Prostate gland (tissue), 2 donors: Measurements from ENCODE around the gene PSMD6. TPM values are rescaled to one million over a fixed set of nuclear protein-coding genes. Genes with fewer than 3 reads are reported as not detected.

Experiments
- DNase-seq: peaks from one replicate; pipeline ENCODE4 v3.0.0-alpha.2; 2019; ENCODE audit warnings: low spot score
- H3K27ac ChIP-seq, 2 donors: fragments of 200-600 bp; sonication (generic); 2 replicates each; pipeline ENCODE4 v1.5.1; 2017 to 2019
- H3K27me3 ChIP-seq: fragments of 200-600 bp; sonication (generic); replicated peaks from 2 replicates; pipeline ENCODE4 v1.5.1; 2019; ENCODE audit not compliant: insufficient read depth
- H3K36me3 ChIP-seq, 2 donors: fragments of 200-600 bp; sonication (generic); 1 replicate in 1 of 2; 2 replicates in 1 of 2; pipeline versions ENCODE4 v1.5.1 to v1.8.1; 2017 to 2019
- H3K4me1 ChIP-seq: fragments of 200-600 bp; sonication (generic); replicated peaks from 2 replicates; pipeline ENCODE4 v1.5.1; 2019
- H3K4me3 ChIP-seq, 2 donors: fragments of 200-600 bp; sonication (generic); 2 replicates each; pipeline ENCODE4 v1.5.1; 2017 to 2019
- H3K9me3 ChIP-seq: fragments of 200-600 bp; sonication (generic); 2 replicates; pipeline ENCODE4 v1.5.1; 2017
- POLR2A ChIP-seq: fragments of 450-650 bp; IDR thresholded peaks from one replicate; pipeline ENCODE4 v1.6.1; 2016; ENCODE audit warnings: antibody characterized with exemption, mild to moderate bottlenecking
- POLR2AphosphoS5 ChIP-seq: sonication (generic); formaldehyde crosslinking; IDR thresholded peaks from one replicate; pipeline ENCODE4 v1.6.1; 2017; ENCODE audit warnings: antibody characterized with exemption
- WGBS: methylation state at CpG from one replicate; pipeline ENCODE4 v1.1.5; 2018; 5-methylcytosine and 5-hydroxymethylcytosine counted together
- intact Hi-C: fragments of 100-400 bp; cut with DNase I; formaldehyde crosslinking; loops from one replicate; pipeline ENCODE4 v1.14.2; 2022
- total RNA-seq, 2 donors: library from RNA; depleted of rRNA; stranded (reverse); fragments of >200 nt; gene quantifications; one replicate each; pipeline ENCODE4 v1.1.0, GENCODE V29; 2016
- TF ChIP-seq, protein P1 (sequence below), 4 experiments: fragments of 200-600 bp in 2 of 4; fragments of 450-650 bp in 2 of 4; sonication (generic) in 2 of 4; IDR thresholded peaks; 1 replicate in 3 of 4; 2 replicates in 1 of 4; pipeline ENCODE4 v1.5.1; 2016 to 2019; ENCODE audit warnings: antibody characterized with exemption in 4 of 4, mild to moderate bottlenecking in 2 of 4, moderate library complexity in 2 of 4

The PSMD6 gene
- total RNA-seq, 2 donors from 2014 or later, result 56.4 to 67.9 TPM

DNA sequence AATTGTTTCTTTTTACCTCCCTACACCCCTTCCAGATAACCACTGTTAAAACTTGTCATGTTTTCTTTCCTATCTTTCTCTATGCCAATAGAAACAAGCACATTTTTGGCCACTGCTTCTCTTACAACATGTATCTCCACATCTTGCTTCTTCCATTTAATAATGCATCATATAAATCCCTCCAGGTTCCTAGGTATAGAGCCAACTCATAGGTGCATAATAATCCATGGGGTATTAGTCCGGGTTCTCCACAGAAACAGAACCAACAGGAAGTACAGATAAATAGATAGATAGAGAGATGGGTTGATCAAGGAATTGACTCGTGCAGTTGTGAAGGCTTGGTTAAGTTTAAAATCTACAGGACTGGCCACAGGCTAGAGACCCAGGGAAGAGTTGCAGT lies 41.5 kb upstream of the PSMD6 start:
- 96% methylated on average over 2 of the region's 2 CpGs for WGBS

DNA sequence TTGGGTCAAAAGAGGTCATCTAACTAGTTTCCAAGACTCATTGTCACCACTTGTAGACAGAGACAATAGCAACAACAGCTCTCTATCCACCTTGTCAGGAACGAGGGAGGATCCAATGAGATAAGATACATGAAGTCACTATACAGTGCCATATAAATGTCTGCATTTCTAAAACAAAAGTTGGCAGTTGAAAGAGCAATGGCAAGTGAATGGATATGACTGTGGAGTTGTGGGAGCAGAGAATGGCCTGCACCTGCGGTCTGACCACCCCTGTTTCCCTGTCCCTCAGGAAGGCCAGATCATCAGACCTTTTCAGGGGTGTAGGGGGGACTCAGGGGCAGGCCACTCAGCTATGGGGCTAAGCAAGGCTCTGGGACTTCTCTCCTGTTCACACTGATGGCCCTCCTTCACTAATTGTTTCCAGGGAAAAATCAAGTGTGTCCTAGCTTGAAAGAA lies 40.7 kb upstream of the PSMD6 start:
- whole genome bisulfite sequencing, result 71% methylated on average over 2 of the region's 2 CpGs
- Histone ChIP-seq H3K27me3 (no peaks in the 10 kb centered on the region), H3K4me3 (no peak overlapping the region), H3K9me3 (no peaks in the 10 kb centered on the region), H3K4me1 (no peaks in the 10 kb centered on the region), H3K36me3 (no peaks in the 10 kb centered on the region), H3K27ac (no peak overlapping the region)
- intact Hi-C loops, result no loop called here
- no peak for DNase-seq
- TF ChIP-seq, protein P1, sequence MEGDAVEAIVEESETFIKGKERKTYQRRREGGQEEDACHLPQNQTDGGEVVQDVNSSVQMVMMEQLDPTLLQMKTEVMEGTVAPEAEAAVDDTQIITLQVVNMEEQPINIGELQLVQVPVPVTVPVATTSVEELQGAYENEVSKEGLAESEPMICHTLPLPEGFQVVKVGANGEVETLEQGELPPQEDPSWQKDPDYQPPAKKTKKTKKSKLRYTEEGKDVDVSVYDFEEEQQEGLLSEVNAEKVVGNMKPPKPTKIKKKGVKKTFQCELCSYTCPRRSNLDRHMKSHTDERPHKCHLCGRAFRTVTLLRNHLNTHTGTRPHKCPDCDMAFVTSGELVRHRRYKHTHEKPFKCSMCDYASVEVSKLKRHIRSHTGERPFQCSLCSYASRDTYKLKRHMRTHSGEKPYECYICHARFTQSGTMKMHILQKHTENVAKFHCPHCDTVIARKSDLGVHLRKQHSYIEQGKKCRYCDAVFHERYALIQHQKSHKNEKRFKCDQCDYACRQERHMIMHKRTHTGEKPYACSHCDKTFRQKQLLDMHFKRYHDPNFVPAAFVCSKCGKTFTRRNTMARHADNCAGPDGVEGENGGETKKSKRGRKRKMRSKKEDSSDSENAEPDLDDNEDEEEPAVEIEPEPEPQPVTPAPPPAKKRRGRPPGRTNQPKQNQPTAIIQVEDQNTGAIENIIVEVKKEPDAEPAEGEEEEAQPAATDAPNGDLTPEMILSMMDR (IDR thresholded peaks at IDR 0.05), result no peak
- no peak for TF ChIP-seq POLR2AphosphoS5

More for the DNA sequence above, 41.5 kb upstream of the PSMD6 start:
- intact Hi-C loops, result no loop called here
- Histone ChIP-seq H3K36me3 (no peaks in the 10 kb centered on the region), H3K27ac (no peak overlapping the region), H3K27me3 (no peaks in the 10 kb centered on the region), H3K4me1 (no peaks in the 10 kb centered on the region), H3K4me3 (no peak overlapping the region), H3K9me3 (no peaks in the 10 kb centered on the region)
- TF ChIP-seq POLR2AphosphoS5 (no peak), POLR2A (no peak)
- TF ChIP-seq, protein P1 (IDR thresholded peaks at IDR 0.05), result no peak
- DNase-seq, result no peak

DNA sequence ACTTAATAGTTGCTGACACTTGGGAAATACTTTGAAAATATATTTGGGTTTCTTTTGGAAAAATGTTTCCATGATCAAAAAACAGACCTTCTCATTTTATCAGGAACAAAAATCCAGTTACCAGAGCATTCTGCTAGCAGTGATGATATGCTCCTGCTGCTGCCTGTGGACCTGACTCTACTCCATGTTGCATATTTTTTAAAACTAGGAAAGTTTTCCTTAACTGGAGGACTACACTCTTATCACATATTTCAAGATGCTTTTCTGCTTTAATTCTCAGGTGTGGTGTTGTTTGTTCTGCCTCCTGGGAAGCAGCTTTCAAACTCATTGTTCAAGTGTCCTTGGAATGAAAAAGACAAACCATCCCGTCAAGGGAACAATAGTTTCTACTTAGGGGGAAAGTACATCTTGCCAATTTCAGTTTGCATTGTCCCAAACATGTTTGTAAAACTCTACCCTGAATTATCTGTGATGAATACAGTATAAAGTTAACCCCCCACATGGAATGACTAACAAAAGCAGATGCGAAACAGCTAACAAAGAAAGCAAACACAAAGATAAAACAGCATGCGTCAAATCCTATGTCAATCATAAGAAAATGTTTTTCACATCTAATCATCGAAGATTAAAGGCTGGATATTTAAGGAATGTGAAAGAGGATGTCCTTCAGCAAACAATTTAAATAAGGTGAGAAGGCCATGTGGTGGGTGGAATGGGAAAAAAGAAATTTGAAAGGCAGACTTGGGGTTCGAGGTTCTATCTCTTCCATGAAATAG lies 40.1 kb upstream of the PSMD6 start:
- no peak for TF ChIP-seq POLR2AphosphoS5
- TF ChIP-seq, protein P1 (IDR thresholded peaks at IDR 0.05), result no peak
- no peak for TF ChIP-seq POLR2A
- no peak overlapping the region for H3K27ac ChIP-seq
- no peak for DNase-seq
- H3K9me3 ChIP-seq, result no peaks in the 10 kb centered on the region
- intact Hi-C loops, result no loop called here
- H3K4me1 ChIP-seq, result no peaks in the 10 kb centered on the region
- H3K4me3 ChIP-seq, result no peak overlapping the region
- no peaks in the 10 kb centered on the region for H3K36me3 ChIP-seq
- H3K27me3 ChIP-seq, result no peaks in the 10 kb centered on the region
- 61% methylated on average over 5 of the region's 5 CpGs for WGBS

DNA sequence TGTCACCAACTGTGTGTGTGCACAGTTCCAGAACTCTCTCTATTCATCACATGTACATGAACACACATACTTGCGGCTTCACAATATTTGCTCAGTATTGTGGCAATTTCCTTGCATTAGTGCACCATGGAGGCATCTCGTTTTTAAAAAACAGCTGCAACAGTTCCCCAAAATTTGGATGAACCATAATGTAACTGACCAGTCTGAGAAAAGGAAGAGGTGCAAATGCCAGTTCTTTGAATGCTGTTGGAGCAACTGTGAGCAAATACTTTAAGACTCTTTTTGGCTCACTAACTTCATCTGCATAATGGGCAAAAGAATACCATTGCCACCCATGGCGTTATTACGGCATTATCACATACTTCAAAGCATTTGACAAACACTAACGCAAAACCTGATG lies 38.3 kb upstream of the PSMD6 start:
- no peak for DNase-seq
- H3K27me3 ChIP-seq, result no peaks in the 10 kb centered on the region
- no peak overlapping the region for H3K27ac ChIP-seq
- no peaks in the 10 kb centered on the region for H3K36me3 ChIP-seq
- intact Hi-C loops, result no loop called here
- TF ChIP-seq POLR2A, result no peak
- TF ChIP-seq POLR2AphosphoS5, result no peak
- TF ChIP-seq, protein P1 (IDR thresholded peaks at IDR 0.05), result no peak
- no peaks in the 10 kb centered on the region for H3K4me1 ChIP-seq
- H3K9me3 ChIP-seq, result no peaks in the 10 kb centered on the region
- WGBS, result 90% methylated on average over 5 of the region's 5 CpGs
- H3K4me3 ChIP-seq, result no peak overlapping the region

DNA sequence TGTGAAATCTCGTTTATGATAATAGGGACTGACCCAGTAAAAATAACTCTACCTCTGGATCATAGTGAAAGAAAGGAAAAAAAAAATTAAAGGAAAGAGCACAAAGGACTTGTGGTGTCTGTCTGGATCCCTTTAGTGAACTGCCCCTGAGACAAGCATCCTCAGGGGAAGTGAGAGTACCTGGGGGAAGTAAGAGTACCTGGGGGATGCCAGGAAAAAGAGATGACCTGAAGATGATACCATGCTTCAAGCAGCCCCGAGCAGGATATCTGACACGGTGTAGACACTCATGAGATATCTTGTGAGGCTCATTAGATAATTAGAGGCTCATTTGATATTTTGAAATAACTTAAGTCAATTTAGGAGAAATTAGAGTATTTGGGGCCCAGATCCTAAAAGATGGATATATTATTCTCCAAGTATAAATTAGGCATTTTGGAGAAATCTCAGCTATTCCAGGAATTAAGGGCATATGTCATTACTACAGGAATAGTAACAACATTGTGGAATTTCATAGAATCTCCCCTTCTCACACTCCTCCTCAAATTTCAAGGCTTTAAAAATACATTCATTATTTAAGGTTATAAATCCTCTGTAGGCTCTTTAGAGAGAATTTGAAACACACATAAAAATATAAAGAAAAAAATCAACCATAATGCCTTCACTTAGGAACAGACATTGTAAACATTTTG lies 36.3 kb upstream of the PSMD6 start:
- intact Hi-C loops, result no loop called here
- H3K9me3 ChIP-seq, result no peaks in the 10 kb centered on the region
- no peak overlapping the region for H3K27ac ChIP-seq
- H3K36me3 ChIP-seq, result no peaks in the 10 kb centered on the region
- H3K27me3 ChIP-seq, result no peaks in the 10 kb centered on the region
- no peaks in the 10 kb centered on the region for H3K4me1 ChIP-seq
- 87% methylated on average over 3 of the region's 3 CpGs for WGBS
- TF ChIP-seq POLR2AphosphoS5, result no peak
- TF ChIP-seq, protein P1 (IDR thresholded peaks at IDR 0.05), result no peak
- TF ChIP-seq POLR2A, result no peak
- no peak for DNase-seq
- H3K4me3 ChIP-seq, result no peak overlapping the region
